NOMO-1 treated with DMSO at 0.1 percent for 48 hours (cell line): ENCODE results near the gene ENPP3.

Experiments
- DNase-seq: peaks from one replicate; lab custom pipeline; 2025; ENCODE audit not compliant: unreplicated experiment; lab: John Stamatoyannopoulos, UW

ENPP3 gene

DNA sequence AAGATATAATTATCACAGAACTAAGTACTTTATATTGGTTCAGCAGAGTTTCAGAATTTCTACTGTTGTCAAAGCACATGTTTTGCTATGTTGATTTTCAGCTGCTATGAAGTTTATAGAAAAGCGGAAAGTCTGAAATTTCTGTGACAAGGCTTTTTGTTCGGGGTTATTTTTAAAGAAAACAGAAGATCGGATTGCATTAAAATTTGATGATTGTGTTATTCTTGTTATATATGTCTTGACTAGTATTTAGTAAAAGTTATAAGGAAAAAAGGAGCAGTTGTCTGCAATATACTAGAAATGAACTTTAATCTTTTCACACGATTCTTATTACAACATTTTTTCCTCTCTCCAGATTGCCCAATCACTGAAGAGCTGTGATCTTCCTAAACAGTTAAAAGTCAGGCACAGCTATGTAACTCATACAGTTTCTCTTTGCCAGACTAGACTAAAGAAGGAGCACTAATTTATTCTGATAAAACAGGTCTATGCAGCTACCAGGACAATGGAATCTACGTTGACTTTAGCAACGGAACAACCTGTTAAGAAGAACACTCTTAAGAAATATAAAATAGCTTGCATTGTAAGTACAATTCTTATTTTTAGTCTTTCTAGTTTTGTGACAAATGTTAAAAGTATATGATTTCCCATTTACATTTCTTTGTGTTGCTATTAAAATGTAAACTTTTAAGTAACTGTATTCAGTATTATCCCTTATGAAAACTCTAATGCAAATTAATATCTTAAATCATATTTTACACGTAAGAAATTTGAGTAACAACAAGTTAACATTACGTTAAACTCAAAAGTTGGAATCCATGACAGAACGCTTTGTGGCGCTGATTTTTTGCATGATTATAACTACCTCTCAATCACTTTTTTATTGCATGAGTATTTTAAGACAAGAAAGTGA, at the start of gene ENPP3:
Gene ENPP3, plus strand, starts transcription at position 423 of the 913 bp plus-strand sequence. Its CDS starts 83 bp downstream, at position 506.
- DNase-seq, result no peak

DNA sequence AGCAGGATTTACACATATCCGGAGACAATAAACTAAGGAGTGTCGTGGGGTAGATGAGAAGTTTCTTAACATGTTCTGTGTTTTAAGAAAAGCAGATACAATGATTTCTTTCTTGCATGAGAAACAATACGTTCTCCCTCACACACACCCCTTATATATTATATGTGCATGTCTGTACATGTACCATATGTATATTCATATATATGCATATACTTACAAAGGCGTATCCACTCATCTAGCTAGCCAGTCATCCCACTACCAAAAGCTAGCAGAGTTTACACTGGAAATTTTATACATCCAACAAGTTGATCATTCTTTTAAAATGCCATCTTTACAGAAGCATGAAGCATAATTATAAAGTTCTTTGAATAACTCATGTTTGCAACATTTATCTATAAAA, 49.2 kb upstream of the ENPP3 start:
- no peak for DNase-seq

DNA sequence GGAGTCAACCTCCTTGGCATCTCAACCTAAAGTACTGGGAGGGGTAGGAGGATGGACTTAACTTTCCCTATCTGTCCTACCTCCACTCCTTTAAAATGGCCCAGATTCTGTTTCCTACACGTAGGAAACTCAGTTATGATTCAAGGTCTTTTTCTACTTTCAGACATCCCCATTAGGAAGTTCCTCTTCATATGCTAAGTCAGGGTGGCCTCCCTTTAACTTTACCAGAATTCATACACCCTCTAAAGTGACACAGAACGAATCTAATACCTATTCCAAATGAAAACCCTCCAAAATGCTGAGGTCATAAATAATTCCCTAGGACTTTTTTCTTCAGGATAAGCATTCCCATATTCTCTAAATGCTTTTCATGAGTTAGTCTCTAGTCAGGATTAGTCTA, 48.5 kb upstream of the ENPP3 start:
- no peak for DNase-seq

DNA sequence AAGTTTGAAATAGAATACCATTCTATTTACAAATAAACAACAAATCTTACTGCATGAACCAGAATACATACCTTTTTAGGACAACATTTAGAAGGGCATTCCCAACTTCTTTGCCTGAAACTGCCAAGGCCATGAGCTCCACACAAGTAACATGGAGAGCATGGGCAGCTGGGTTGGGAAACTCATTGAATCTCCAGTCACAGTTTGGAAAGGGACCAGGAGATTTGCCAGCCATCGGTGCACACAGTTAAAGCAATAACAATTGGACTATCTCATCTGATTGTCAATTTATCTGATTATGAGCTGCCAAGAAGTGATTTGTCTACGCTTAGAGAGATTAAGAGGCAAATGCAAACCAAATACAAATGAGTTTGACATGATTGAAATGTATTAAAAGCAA, 44.2 kb upstream of the ENPP3 start:
- DNase-seq, result no peak

DNA sequence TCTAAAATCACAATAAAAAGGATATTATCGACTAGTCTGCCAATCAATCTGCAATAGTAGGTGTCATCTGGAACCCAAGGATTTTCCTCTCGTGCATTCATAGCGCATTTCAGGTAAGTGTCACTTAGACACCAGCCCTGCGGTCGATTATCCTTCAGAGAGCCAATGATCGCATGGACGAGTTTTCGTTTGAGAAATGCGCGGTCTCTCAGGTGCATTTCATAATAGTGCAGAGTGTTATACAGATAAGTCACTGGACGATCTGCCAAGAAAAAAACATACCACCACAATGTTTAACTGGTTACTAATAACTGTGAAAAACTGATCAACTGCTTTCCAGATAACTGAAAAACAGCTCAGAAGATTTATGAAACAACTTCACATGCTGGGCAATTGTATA, 43.0 kb upstream of the ENPP3 start:
- DNase-seq, result no peak

DNA sequence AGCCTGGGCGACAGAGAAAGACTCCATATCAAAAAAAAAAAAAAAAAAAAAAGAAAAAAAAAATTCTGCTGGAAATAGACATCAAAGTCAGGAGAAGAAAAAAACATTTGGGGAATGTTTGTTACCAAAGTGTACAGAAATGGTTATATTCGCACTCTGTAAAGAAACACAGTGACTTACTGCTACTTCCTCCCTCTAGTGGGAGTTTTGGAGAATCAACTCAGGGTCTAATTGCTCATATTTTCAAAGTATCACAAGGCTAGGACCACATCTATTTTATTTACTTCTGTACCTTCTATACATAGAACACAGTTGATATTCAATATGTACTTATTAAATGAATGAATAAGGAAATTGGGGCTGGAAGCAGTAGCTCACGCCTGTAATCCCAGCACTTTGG, 39.7 kb upstream of the ENPP3 start:
- DNase-seq, result no peak

DNA sequence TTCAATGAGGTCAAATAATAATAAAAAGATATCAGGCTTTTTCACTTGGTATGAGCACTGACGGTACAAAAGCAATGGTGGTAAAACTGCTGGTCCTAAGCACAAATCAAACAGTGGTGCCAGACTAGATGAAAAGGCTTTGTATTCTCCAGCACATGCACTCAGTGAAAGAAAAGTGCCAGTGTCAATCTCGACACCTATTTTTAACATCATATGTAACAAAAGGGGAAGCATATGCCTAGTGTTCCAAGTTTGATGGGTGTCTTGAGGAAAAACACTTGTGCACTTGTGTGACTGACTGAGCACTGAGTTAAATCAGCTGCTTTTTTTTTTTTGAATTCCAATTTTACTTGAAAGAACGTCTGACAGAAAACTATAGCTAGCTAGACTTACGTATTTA, 36.4 kb upstream of the ENPP3 start:
- no peak for DNase-seq

DNA sequence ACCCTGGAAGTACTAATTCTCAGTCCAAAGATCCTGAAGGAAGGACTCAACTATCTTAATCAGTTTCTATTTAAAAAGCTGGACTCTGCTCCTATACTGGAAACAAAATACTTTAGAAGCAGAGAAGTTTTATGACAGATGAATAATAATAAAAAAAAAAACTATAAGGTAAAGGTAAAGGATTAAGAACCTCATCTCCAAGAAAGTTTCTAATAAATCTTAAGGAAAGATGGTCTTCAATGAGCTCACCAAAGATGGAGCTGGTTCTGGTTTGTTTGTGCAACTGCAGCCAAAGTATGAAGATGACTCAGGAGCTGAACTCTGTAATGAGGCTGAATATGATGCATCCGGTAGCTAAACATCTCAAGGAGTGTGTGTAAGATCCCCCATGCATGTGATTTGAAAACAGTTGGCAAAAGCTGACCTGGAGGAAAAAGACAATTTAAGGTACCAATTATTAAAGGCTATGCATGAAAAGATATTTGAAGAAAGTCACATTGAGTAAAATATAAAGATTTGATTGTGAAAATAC, 34.3 kb upstream of the ENPP3 start:
- DNase-seq, result no peak

DNA sequence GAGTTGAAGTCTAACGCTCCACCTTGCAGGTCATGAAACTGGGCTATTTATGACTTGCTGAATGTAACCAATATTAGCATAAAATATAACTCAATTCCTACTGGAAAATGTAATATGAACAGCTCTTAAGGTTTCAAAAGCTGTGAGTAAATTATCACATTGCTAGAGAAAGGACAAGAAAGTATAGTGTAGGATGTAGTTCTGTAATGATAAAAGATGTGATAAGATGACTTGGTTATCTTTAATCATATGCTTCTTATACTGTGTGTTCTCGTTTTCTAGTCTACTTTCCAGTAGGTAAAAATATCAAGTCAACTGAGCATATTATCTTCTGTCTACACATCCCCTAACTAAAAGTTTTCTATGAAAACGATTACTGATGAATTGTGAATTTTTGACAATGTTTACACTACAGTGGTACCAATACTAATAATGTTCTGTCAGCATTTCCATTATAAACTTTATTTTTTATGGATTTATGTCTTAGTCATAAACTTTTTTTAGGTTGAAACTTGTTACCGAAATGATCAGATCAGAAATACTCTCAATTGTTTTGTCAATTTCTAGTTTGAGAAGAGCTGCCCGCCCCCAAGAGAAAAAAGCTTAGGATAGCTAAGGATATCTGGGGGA, 23.7 kb upstream of the ENPP3 start:
- DNase-seq, result no peak

DNA sequence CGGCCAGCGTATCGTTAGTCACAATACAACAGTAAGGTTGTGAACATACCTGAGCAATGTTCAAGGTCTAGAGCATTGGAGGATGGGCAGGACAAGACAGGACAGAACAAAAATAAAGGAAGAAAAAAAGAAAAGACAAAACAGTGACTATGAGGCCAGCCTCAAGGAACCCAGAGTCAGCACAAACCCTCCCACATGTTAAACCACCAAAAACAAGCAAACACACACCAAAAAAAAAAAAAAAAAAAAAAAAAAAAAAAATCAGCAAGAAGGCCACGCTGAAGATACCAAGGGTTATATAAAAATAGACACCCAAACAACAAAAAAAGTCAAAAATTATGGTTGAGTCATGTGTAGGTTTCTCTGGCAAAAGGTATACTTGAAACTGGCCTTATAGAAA, 21.8 kb upstream of the ENPP3 start:
- DNase-seq, result no peak

DNA sequence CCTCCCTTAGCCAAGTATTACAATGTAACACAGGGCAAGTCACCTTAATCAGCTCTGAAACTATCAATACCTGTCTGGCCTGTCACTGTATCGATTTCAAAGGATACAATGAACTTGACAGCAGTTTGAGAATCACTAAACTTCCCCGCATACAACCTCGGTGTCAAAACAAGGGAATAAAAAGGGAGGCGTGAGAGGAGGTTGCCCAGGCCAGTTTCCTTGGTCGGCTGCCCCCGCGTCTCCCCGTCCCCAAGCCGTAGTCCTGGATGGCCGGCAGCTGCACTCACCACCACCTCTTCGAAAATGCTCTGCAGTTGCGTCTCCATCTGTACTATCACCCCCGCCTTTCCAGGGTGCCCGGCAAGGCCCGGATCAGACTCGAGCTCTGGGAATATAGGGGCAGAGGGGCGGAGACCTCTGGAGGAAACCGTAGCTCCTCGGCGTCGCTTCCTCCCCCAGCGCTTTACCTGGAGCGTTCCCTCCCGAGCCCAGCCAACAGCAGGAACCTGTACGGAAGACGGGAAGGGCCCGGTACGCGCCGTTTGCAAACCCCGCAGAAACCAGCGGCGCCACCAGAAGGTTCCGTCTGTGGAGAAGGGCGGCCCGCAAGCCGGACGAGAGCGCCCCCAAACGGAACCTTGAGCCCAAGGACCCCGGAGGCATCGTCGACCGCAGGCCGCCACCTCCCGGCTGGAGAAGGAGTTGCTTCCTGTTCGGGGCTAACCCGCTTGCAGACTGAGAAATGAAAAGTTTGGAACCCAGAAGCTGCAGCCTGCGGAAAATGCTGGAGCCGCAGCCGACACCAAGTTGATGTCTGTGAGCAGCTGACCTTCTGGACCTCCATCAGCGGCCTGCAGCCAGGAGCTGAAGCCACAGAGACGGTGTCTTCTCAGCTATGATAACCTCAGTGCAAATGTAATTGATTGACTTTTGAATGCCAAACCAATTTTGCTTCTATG, 9.1 kb upstream of the ENPP3 start, which contains the start of gene MED23:
Gene MED23, minus strand, starts transcription at position 519 of the 959 bp plus-strand sequence. Its CDS starts 193 bp downstream, at position 326.
- DNase-seq, result peak; percentile 91

DNA sequence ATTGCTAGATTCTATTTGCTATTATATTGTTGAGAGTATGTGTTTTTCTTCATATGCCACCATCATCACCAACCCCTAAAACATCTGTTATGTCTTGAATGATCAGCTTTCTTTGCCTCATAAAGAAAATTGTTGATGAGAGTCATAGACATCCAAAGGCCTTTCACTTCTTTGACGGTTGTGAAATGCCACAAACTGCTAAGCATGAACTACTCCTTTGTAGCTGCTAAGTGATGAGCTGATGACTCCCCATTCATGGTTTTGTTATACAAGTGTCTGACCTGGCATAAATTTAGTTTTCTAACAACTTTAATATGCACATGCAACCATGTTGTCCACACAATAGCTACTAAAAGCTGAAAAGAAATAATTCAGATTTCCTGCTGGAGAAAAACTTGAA, 8.4 kb upstream of the ENPP3 start:
- no peak for DNase-seq

DNA sequence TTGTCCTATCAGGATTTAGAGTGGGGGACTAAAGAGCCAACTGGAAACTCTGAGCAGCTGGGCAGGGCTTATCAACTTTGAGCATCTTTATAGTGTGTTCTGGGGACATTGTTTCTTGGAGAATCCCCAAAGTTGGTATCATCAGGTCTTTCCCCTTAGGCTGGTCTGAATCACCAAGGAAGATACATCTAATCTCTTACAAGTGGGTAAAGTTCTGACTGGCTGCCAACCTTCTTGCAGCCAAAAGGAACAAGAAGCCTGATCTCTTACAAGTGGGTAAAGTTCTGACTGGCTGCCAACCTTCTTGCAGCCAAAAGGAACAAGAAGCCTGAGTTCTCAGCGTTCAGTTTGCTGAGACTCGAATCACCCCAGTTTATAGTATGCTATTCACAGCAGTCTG, 7.5 kb upstream of the ENPP3 start:
- no peak for DNase-seq

DNA sequence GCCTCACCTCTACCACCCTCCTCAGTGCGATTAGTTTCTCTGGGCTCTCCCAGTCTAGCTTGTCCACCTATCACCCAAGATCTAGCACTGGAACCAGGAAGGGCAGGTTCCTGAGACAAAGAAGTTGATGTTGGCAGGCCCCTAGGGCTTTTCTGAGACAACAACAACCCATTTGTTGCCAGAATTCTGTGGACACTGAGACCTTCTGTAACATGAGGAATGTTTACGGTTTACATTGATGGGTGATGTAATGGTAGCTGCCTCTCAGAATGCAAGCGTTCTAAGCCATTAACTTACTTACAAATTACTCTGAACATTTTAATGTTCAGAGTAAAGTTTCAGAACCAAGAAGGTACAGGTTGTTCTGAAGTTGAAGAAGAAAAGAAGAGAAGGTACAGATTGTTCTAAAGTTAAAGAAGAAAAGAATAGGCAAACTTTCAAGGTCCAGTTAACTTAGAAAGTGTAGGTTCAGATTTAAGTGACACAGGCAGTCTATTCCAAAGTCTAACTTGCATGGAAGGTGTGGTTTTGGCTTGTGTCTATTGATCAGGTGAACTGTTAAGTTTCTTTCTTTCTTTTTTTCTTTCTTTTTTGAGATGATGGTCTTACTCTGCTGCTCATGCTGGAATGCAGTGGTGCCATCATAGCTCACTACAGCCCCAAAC, 5.3 kb upstream of the ENPP3 start:
- DNase-seq, result no peak

DNA sequence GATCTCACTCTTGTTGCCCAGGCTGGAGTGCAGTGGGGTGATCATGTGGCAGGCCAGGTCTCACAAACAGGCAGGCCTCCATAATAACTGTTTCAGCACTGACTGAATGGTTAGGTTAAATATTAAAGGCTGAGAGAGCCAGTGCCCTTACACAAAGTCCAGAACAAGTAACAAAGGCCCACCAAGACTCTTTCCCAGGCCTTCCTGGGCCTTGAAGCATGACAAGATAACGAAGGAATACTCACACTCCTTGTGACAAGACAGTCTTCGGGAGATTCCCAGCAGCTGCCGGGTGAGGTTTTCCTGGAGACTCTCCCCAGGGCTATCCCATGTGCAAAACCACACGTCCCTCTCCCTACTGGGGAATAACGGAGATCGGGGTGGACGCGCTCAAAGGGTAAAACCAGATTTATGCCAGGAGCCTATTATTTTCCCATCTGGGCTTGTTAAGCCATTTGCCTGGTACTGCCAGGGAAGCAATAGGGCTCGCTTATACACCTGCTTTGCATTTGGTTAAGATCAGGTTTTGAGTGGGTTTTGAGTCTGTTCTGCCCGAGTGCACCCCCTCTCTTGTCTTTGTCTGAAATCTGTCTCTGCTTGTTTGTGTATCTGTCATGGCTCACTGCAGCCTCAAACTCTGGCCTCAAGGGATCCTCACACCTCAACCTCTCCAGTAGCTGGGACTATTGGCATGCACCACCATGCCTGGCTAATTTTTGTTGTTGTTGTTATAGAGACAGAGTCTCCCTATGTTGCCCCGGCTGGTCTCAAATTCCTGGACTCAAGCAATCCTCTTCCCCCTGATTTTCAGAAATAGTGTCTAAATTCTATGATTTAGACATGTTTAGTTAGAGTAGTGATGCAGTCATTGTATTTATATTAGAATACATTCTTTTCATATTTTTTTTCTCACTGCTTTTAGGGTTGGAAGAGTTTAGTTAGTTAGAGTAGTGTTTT, 1.4 kb upstream of the ENPP3 start:
- DNase-seq, result no peak

DNA sequence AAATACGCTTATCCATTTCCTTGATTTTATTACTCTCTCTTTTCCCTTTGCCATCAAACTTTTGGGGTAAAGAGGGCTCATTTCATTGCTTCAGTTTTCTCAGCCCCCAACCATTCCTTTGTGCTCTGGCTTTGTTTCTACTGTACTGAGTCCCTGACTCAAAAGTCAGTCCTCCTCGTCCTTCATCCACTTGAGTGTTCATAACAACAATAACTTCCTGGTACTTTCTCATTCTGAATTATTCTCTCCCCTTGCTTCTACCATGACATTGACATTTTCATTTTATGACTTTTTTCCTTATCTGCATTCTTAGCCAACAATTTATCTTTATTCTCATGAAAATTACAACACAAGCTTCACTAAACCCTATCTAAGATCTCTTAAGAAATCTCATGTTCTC, 911 bp downstream of the ENPP3 start:
- no peak for DNase-seq

DNA sequence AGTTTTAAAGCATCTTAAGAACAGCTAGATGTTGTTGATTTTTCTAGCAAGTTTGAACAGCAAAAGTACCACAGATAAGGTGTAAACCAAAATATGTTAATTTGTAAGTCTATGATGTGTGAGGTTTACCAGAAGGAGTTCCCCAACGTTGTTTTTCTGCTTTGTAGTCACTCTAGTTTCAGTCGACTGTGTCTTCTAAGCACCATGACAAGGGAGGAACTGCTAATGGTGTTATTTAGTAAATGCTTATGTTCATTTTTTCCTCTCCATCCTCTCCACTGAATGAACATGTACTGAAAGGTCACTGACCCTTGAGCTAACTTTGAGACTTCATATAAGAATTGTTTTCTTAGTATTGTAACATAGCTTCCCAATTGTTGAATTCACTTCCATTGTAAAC, 3.0 kb downstream of the ENPP3 start:
- no peak for DNase-seq

DNA sequence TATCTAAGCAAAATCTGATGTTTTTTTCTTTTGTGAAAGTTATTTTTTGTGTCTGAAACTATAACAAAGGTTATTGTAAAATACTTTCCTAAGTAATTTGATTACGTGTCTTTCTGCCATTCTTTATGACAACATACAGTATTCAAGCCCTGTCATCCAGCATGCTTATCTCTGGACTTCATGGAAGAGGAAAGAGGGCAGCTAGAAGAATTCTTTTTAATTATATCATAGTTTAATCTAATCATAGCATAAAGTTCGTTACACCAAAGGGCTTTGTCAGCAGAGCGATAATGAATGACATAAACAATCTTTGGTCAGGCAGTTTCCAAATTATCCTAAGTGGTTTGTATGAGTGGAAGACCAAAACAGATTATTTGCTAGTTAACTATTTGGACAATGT, 3.5 kb downstream of the ENPP3 start:
- DNase-seq, result no peak

DNA sequence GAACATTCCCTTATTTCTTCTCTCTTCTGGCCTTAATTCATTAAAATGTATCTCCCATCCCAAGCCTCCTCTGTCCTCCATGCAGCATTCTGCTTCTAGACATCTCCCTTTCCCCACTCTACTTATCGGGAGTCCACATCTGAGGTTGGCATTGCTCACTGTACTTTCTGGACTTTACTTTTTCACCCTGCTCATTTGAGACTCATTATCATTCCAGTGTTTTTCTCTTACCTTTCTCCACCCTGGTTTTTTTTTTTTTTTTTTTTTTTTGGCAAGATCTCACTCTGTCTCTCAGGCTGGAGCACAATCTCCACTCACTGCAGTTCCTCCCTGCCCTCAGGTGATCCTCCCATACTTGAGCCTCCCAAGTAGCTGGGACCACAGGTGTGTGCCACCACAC, 4.5 kb downstream of the ENPP3 start:
- DNase-seq, result no peak
